ENCODE results near the gene BACH2. TPM values are rescaled to one million over a fixed set of nuclear protein-coding genes. Genes with fewer than 3 reads are reported as not detected.

Gene BACH2
- total RNA-seq, 4 donors from 2014 or later: 9.3 to 34.5 (median 11.1) TPM

GRCh38 chr6:89940225-89941027, 356.2 kb downstream of the BACH2 start:
- H3K4me3 ChIP-seq (ENCODE audit: low read depth, poor library complexity, severe bottlenecking): no peak overlapping the region
- TF ChIP-seq CTCF (IDR thresholded peaks at IDR 0.05) (peak in 1 of 3 donors; percentile 40), POLR2A (IDR thresholded peaks at IDR 0.05) (no peak)
- DNase-seq (ENCODE audit: low spot score in 2 of 2): peak in 1 of 2 donors; percentile 85
- intact Hi-C loops (cut with DNase I; ENCODE audit: low total_unique reads): no loop called here
- 32 to 33% methylated on average over 9 of the region's 9 CpGs for WGBS, 2 donors

- 87 to 93% methylated on average over 2 of the region's 2 CpGs for WGBS, 2 donors
- intact Hi-C loops (cut with DNase I; ENCODE audit: low total_unique reads): no loop called here
- H3K4me3 ChIP-seq (ENCODE audit: low read depth, poor library complexity, severe bottlenecking): no peak overlapping the region
- no peak for DNase-seq (ENCODE audit: low spot score in 2 of 2)
- no peak for TF ChIP-seq CTCF (IDR thresholded peaks at IDR 0.05)
- no peak for TF ChIP-seq POLR2A (IDR thresholded peaks at IDR 0.05)
These were observed 357.5 kb downstream of the BACH2 start for GRCh38 chr6:89939144-89939543.

- 93 to 95% methylated on average over 12 of the region's 12 CpGs for WGBS, 2 donors
- H3K4me3 ChIP-seq (ENCODE audit: low read depth, poor library complexity, severe bottlenecking): no peak overlapping the region
- TF ChIP-seq CTCF (IDR thresholded peaks at IDR 0.05): no peak
- no peak for TF ChIP-seq POLR2A (IDR thresholded peaks at IDR 0.05)
- intact Hi-C loops (cut with DNase I; ENCODE audit: low total_unique reads): no loop called here
- no peak for DNase-seq (ENCODE audit: low spot score in 2 of 2)
These were observed 358.6 kb downstream of the BACH2 start for GRCh38 chr6:89938014-89938413.

GRCh38 chr6:89936177-89936576, 360.5 kb downstream of the BACH2 start:
- WGBS, 2 donors: 92 to 100% methylated on average over 1 of the region's 1 CpG
- intact Hi-C loops (cut with DNase I; ENCODE audit: low total_unique reads): no loop called here
- no peak overlapping the region for H3K4me3 ChIP-seq (ENCODE audit: low read depth, poor library complexity, severe bottlenecking)
- no peak for DNase-seq (ENCODE audit: low spot score in 2 of 2)
- no peak for TF ChIP-seq CTCF (IDR thresholded peaks at IDR 0.05)
- TF ChIP-seq POLR2A (IDR thresholded peaks at IDR 0.05): no peak

GRCh38 chr6:89934685-89935366, 361.8 kb downstream of the BACH2 start:
- no peak overlapping the region for H3K4me3 ChIP-seq (ENCODE audit: low read depth, poor library complexity, severe bottlenecking)
- 90 to 94% methylated on average over 19 of the region's 19 CpGs for WGBS, 2 donors
- TF ChIP-seq CTCF (IDR thresholded peaks at IDR 0.05): no peak
- no peak for TF ChIP-seq POLR2A (IDR thresholded peaks at IDR 0.05)
- DNase-seq (ENCODE audit: low spot score in 2 of 2): no peak
- intact Hi-C loops (cut with DNase I; ENCODE audit: low total_unique reads): loop anchor here (5.0 kb wide), 1 partner anchor 547 kb away; no protein-coding TSS in a partner anchor
